ENCODE measurements around the gene KDM4C.

The KDM4C gene

DNA sequence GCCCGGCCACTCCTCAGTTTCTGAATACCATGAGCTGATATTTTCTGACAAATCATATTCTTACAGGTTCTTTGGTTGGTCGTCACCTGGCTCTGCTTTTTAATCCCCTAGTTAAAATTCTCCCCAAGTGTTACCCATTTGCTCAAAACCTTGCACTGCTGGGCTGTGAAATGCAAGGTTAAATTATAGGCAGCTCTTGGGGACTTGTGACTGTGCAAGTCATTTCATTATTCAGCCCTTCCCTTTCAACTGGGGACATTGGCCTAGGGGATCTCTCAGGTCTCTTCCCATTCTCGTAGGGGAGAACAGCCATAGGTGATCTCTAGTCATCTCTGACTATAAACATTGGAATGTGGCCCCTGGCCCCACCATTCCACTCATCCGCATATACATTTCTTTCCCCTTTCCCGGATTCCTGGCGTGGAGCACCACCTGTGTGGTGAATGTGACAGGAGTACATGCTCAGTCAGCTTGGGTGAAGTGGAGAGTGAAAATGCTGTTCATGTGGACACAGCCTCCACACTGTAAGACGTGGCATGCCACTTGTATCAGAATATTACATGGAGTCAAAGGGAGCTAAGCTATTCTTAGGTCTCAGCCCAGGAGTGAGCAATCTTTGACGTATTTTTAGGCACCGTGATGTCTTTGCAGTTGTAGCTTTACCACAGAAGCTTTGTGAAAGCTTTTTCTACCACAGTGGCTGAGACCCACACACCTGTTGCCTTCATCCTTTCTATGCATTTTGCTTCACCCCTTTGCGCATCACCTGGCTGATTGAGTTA is 386.7 kb downstream of the KDM4C start:
- DNase-seq (ENCODE audit: extremely low read depth, insufficient read length): no peak
- H3K27me3 ChIP-seq (replicated peaks; ENCODE audit: control insufficient read depth, insufficient read depth, low read length): no peaks in the 10 kb centered on the region
- TF ChIP-seq, protein P1, sequence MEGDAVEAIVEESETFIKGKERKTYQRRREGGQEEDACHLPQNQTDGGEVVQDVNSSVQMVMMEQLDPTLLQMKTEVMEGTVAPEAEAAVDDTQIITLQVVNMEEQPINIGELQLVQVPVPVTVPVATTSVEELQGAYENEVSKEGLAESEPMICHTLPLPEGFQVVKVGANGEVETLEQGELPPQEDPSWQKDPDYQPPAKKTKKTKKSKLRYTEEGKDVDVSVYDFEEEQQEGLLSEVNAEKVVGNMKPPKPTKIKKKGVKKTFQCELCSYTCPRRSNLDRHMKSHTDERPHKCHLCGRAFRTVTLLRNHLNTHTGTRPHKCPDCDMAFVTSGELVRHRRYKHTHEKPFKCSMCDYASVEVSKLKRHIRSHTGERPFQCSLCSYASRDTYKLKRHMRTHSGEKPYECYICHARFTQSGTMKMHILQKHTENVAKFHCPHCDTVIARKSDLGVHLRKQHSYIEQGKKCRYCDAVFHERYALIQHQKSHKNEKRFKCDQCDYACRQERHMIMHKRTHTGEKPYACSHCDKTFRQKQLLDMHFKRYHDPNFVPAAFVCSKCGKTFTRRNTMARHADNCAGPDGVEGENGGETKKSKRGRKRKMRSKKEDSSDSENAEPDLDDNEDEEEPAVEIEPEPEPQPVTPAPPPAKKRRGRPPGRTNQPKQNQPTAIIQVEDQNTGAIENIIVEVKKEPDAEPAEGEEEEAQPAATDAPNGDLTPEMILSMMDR (IDR thresholded peaks at IDR 0.05; ENCODE audit: insufficient read depth, low read length, poor library complexity, severe bottlenecking): no peak
- H3K36me3 ChIP-seq (ENCODE audit: control insufficient read depth, insufficient read depth, low read length): peaks cover 5% of the 10 kb centered on the region
- no peak overlapping the region for H3K4me3 ChIP-seq (replicated peaks; ENCODE audit: low read depth, low read length)

DNA sequence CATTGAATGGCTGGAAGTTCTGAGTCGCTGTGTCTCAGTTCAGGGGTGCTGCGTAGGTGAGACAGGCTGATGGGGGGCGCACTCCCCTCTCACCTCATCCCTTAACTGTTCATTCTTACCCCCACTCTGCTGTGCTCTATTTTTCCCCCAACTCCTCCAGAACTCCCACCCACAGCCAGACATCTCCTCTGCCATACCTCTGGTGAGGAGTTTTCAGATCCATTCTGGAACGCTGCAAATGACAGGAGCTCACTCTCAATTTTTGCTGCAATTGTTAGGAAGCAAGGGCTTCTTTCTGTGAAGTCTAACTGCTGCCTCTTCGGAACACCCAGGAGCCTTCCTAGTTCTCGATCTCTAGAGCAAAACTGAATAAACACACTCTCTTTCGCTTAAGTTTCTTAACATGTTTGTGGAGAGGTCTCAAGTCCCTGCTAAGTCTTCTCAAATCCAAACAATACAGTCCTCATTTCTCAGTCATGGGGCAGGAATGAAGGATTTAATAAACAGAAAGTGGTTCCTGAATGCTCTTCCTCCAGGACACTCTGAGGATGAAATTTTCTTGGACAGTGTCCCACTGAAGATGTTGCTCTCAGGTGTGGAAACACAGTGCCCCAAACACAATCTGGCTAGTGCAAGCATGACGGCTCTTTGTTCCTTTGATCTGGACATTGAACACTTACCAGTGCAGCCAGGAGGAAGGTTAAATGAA is 387.7 kb downstream of the KDM4C start:
- no peak for DNase-seq (ENCODE audit: extremely low read depth, insufficient read length)
- Histone ChIP-seq H3K27me3 (replicated peaks; ENCODE audit: control insufficient read depth, insufficient read depth, low read length) (no peaks in the 10 kb centered on the region), H3K4me3 (replicated peaks; ENCODE audit: low read depth, low read length) (no peak overlapping the region), H3K36me3 (ENCODE audit: control insufficient read depth, insufficient read depth, low read length) (peaks cover 5% of the 10 kb centered on the region)
- TF ChIP-seq, protein P1 (IDR thresholded peaks at IDR 0.05; ENCODE audit: insufficient read depth, low read length, poor library complexity, severe bottlenecking): no peak

DNA sequence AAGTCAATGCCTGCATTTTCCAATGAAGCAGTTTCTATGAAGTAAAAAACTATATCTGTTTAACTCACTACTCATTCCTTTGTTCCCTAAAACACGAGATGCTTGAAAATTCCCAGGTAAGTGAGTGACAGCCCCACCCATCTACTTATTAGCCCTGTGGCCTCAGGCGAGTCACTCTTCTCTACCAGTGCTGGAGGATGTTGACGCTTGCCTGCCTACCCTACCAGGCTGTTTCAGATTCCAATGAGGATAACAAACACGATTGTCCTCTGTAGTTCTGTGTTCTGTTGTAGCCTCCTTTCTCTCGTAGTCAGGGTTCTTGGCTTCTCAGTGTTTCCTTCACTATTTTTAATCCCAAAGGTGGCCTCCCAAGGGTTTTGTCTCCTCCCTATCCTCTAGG is 388.8 kb downstream of the KDM4C start:
- Histone ChIP-seq H3K4me3 (replicated peaks; ENCODE audit: low read depth, low read length) (no peak overlapping the region), H3K36me3 (ENCODE audit: control insufficient read depth, insufficient read depth, low read length) (peaks cover 5% of the 10 kb centered on the region), H3K27me3 (replicated peaks; ENCODE audit: control insufficient read depth, insufficient read depth, low read length) (no peaks in the 10 kb centered on the region)
- no peak for DNase-seq (ENCODE audit: extremely low read depth, insufficient read length)
- TF ChIP-seq, protein P1 (IDR thresholded peaks at IDR 0.05; ENCODE audit: insufficient read depth, low read length, poor library complexity, severe bottlenecking): no peak

DNA sequence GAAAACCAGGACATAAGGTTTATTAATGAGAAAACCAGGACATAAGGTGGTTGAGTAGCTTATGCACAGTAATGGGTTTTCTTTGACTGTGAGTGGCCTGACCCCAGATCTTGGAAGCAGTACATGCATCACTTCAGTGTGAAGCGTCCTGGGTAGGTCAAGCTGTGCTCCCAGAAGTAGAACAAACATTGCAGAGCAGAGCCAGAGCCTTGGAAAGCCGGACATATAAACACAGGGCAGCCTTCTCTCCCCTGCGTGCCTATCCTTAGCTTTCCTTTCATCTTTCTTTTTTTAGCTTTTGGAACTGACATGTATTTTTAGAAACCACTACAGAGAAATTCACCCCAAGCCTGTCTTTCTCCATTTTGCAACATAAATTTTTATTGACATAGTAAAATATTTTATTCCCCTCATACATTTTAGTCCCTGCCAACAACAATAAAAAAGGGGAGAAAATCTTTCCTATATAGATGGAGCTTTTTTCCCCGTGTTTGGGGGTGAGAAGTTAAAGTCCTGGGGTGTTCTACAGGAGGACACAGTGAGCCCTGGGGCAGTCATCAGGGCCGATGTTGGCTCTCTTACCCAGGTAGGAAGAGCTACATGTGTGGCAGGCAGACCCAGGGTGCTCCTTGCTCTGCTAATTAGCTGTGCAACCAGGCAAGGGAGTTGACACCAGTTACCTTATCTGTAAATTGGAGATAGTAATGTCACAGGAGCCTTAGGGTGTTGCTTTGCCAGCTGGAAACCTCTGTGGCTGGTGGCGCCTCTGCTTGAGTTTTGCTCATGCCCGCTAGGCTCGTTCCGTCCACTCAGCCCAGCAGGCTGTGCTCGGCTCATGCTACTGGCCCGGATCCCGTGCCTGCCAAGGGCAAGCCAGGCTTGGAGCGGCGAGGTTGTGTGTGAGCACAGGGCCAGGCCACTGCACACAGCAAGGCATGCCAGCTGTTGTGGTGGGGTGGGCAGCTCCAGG is 389.6 kb downstream of the KDM4C start:
- DNase-seq (ENCODE audit: extremely low read depth, insufficient read length): no peak
- peaks cover 5% of the 10 kb centered on the region for H3K36me3 ChIP-seq (ENCODE audit: control insufficient read depth, insufficient read depth, low read length)
- TF ChIP-seq, protein P1 (IDR thresholded peaks at IDR 0.05; ENCODE audit: insufficient read depth, low read length, poor library complexity, severe bottlenecking): no peak
- no peak overlapping the region for H3K4me3 ChIP-seq (replicated peaks; ENCODE audit: low read depth, low read length)
- H3K27me3 ChIP-seq (replicated peaks; ENCODE audit: control insufficient read depth, insufficient read depth, low read length): no peaks in the 10 kb centered on the region

DNA sequence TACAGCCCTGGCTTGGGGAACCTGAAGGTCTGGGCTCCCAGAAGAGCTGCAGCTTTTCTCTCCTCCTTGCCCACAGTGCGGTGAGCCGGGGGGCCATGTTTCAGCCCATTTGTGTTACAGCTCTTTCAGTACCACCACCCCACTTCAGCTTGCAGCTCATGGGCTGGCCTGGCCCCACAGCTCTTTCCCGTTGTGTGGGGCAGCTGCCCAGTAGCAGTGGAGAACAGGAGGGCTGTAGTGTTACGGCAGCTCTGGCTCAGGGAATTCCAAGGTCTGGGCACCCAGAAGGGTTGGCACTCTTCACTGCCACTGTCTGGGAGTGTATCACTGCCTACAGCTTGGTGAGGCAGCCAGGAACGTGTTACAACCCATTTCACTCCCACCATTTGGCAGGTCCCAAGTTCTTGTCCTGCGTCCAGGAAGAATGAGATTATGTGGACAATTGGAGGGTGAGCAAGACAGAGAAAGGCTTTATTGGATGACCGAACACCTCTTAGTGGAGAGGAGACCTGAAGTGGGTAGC is 390.5 kb downstream of the KDM4C start:
- Histone ChIP-seq H3K4me3 (replicated peaks; ENCODE audit: low read depth, low read length) (no peak overlapping the region), H3K27me3 (replicated peaks; ENCODE audit: control insufficient read depth, insufficient read depth, low read length) (no peaks in the 10 kb centered on the region), H3K36me3 (ENCODE audit: control insufficient read depth, insufficient read depth, low read length) (peaks cover 5% of the 10 kb centered on the region)
- TF ChIP-seq, protein P1 (IDR thresholded peaks at IDR 0.05; ENCODE audit: insufficient read depth, low read length, poor library complexity, severe bottlenecking): no peak
- no peak for DNase-seq (ENCODE audit: extremely low read depth, insufficient read length)

Measured in GM06990 (cell line).